ENCODE measurements around the gene HSPB9.

The HSPB9 gene

GRCh38 chr17:42114118-42114517, 8.5 kb upstream of the HSPB9 start (continued):
- TF ChIP-seq ZBTB44 (tag by site-specific recombination; IDR thresholded peaks at IDR 0.05) (no peak), ZNF624 (tag by site-specific recombination; IDR thresholded peaks at IDR 0.05) (no peak), ZNF324 (tag by site-specific recombination; IDR thresholded peaks at IDR 0.05) (no peak)

- POLR2A ChIA-PET = no interaction called here
- TF ChIP-seq ZNF843 (tag by site-specific recombination; IDR thresholded peaks at IDR 0.05) (no peak), ZNF677 (tag by site-specific recombination; IDR thresholded peaks at IDR 0.05) (no peak), HOXC10 (CRISPR knock-in tag; IDR thresholded peaks at IDR 0.05) (no peak), ZNF596 (tag by site-specific recombination; IDR thresholded peaks at IDR 0.05) (no peak), SETDB1 (IDR thresholded peaks at IDR 0.05; ENCODE audit: insufficient read length, low read length) (no peak), ZNF660 (tag by site-specific recombination; IDR thresholded peaks at IDR 0.05) (no peak; the same call in 1 of the 2 replicates), AEBP2 (tag by site-specific recombination; IDR thresholded peaks at IDR 0.05; ENCODE audit: borderline replicate concordance) (no peak), MEIS1 (CRISPR knock-in tag; IDR thresholded peaks at IDR 0.05; ENCODE audit: borderline replicate concordance) (no peak), SCRT2 (tag by site-specific recombination; IDR thresholded peaks at IDR 0.05) (peak; percentile 100), ZNF580 (tag by site-specific recombination; IDR thresholded peaks at IDR 0.05) (no peak), ZBTB48 (tag by site-specific recombination; IDR thresholded peaks at IDR 0.05) (no peak), ZBTB44 (tag by site-specific recombination; IDR thresholded peaks at IDR 0.05) (no peak), HIC1 (tag by site-specific recombination; IDR thresholded peaks at IDR 0.05) (no peak), OSR2 (tag by site-specific recombination; IDR thresholded peaks at IDR 0.05) (no peak), ZNF398 (tag by site-specific recombination; IDR thresholded peaks at IDR 0.05) (no peak), ZNF366 (tag by site-specific recombination; conservative IDR thresholded peaks at IDR 0.05) (no peak), IKZF3 (tag by site-specific recombination; IDR thresholded peaks at IDR 0.05) (no peak), ZNF132 (tag by site-specific recombination; IDR thresholded peaks at IDR 0.05; ENCODE audit: borderline replicate concordance) (no peak), ZNF175 (tag by site-specific recombination; IDR thresholded peaks at IDR 0.05) (no peak), ZBTB11 (tag by site-specific recombination; conservative IDR thresholded peaks at IDR 0.05; ENCODE audit: low read depth) (no peak)
Observed at GRCh38 chr17:42116705-42117396, 5.8 kb upstream of the HSPB9 start.

More at GRCh38 chr17:42116705-42117396, 5.8 kb upstream of the HSPB9 start:
- no peak overlapping the region for H3K27ac ChIP-seq (ENCODE audit: extremely low read depth, low read depth, low read length)
- no peaks in the 10 kb centered on the region for H3K9me3 ChIP-seq (ENCODE audit: control insufficient read depth, insufficient read depth, low read depth, low read length)
- H3K4me3 ChIP-seq (ENCODE audit: low read depth, low read length) = no peak overlapping the region
- peaks cover 4% of the 10 kb centered on the region; the same call in 1 of the 2 replicates for H3K4me1 ChIP-seq (ENCODE audit: control insufficient read depth, insufficient read depth, low read length)
- CTCF ChIA-PET = interaction anchor here (0.5 to 17.1 kb wide), 24 partner anchors 9 to 1783 kb away, joined by 3 to 260 read pairs (median 4); partner anchors contain the start of genes DNAJC7 and NKIRAS2
- H3K36me3 ChIP-seq (ENCODE audit: control insufficient read depth in 2 of 2, insufficient read depth in 1 of 2, low read length in 2 of 2) = peaks cover 9 to 66% of the 10 kb centered on the region in 2 experiments; a peak in 2 of 3 replicates

Measured in HEK293 (cell line).